ENCODE data around the gene PMS2.

DNA sequence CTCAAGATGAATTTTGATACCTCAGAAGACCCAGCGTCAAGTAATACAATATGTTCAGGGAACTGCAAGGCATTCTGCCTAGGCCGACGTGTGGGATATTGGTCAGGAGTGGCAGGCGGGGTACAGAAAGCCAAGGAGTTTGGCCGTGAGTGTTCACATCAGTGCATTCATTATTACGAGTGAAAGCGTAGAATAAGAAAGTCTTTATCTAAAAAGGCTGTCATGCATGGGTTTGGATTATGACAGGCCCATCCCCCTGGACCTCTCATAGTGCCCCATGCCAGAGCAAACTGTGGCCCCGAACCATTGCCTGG is 7.8 kb upstream of the PMS2 start:
- TF ChIP-seq, protein P1, sequence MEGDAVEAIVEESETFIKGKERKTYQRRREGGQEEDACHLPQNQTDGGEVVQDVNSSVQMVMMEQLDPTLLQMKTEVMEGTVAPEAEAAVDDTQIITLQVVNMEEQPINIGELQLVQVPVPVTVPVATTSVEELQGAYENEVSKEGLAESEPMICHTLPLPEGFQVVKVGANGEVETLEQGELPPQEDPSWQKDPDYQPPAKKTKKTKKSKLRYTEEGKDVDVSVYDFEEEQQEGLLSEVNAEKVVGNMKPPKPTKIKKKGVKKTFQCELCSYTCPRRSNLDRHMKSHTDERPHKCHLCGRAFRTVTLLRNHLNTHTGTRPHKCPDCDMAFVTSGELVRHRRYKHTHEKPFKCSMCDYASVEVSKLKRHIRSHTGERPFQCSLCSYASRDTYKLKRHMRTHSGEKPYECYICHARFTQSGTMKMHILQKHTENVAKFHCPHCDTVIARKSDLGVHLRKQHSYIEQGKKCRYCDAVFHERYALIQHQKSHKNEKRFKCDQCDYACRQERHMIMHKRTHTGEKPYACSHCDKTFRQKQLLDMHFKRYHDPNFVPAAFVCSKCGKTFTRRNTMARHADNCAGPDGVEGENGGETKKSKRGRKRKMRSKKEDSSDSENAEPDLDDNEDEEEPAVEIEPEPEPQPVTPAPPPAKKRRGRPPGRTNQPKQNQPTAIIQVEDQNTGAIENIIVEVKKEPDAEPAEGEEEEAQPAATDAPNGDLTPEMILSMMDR (IDR thresholded peaks at IDR 0.05): no peak
- TF ChIP-seq POLR2A (IDR thresholded peaks at IDR 0.05): no peak

Measured in gastroesophageal sphincter (tissue), 3 donors.